DMS 273 (cell line): Measurements from ENCODE around the gene RFC5.
"Not testable (repeated sequence)": the region's sequence is repeated elsewhere in the genome, so short reads cannot be mapped to it uniquely, and the experiment has no call there.

ENCODE experiments used
- DNase-seq: peaks from one replicate; lab custom pipeline; 2025; ENCODE audit not compliant: unreplicated experiment; lab: John Stamatoyannopoulos, UW

The RFC5 gene

GRCh38 chr12:118070650-118071049 is 54.1 kb downstream of the RFC5 start:
- DNase-seq = no peak

- DNase-seq = no peak
These were observed 57.3 kb downstream of the RFC5 start for GRCh38 chr12:118073768-118074167.

- not testable (repeated sequence) for DNase-seq
These were observed 65.0 kb downstream of the RFC5 start for GRCh38 chr12:118081521-118081920.
